ENCODE measurements around the gene TAS2R20.
A peak's percentile ranks its signal among the peaks of the same experiment; 100 is the strongest.

Gene TAS2R20

DNA sequence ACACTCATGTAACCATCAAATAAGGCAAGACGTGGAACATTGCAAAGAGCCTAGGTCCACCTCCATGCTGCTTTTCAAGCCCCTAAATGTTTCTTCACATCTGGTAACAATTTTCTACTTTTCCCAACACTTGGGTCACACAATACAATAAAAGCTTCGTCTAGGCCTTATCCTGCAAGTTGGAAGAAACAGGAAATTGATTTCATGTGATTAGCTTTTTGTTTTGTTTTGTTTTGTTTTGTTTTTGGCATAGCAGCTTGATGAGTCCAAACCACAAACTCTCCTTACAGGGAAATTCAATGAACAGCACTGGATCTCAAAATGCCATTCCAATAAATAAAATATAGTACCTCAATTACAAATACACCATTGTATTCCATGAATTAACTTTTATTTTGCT is 30.7 kb downstream of the TAS2R20 start:
- in situ Hi-C loops (cut with HindIII; ENCODE audit: low pct_ligation_motif_present, low pct_unique_long_range_greater_than_20kb, low sequenced_read_pairs): no loop called here
- DNase-seq: no peak

GRCh38 chr12:10966314-10966713 is 31.8 kb downstream of the TAS2R20 start:
- no peak for DNase-seq
- in situ Hi-C loops (cut with HindIII; ENCODE audit: low pct_ligation_motif_present, low pct_unique_long_range_greater_than_20kb, low sequenced_read_pairs): no loop called here

- no peak for DNase-seq
- in situ Hi-C loops (cut with HindIII; ENCODE audit: low pct_ligation_motif_present, low pct_unique_long_range_greater_than_20kb, low sequenced_read_pairs): no loop called here
Observed at GRCh38 chr12:10965476-10965875, 32.6 kb downstream of the TAS2R20 start.

DNA sequence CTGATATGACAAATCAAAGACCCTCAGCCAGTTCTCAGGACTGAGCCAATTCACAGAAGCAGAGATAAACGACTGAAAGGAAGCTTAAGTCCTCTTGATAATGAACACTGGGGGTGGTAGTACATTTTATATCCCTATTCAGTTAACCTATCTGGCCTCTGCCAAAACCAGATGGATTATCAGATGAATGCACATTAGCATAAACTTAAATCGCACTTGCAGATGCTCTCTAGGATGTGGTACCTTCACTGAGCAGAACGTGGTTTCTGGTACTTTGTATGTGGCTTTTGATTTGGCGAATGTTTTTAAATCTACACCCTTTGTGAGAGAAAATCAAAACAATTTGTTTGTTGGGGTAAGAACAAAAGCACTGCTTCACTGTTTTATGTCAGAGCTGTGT is 37.9 kb downstream of the TAS2R20 start:
- in situ Hi-C loops (cut with HindIII; ENCODE audit: low pct_ligation_motif_present, low pct_unique_long_range_greater_than_20kb, low sequenced_read_pairs): no loop called here
- DNase-seq: no peak

DNA sequence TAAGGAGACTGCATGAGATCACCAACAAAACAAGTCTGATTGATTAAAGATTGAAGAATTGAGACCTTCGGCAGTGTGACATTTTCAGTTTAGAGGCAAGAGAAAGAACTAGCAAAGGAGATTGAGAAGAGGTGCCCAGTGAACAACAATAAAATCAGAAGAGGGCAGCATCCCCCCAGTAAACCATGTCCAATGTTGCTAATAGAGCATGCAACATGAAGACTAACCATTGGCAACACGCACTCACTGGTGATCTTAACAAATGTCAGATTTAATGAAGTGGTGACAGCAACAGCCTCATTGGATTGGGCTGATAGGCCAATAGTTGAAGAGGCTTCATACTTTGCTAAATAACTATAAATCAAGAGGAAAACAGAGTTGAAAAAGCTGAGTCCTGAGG is 38.3 kb downstream of the TAS2R20 start:
- in situ Hi-C loops (cut with HindIII; ENCODE audit: low pct_ligation_motif_present, low pct_unique_long_range_greater_than_20kb, low sequenced_read_pairs): no loop called here
- DNase-seq: peak; percentile 13

DNA sequence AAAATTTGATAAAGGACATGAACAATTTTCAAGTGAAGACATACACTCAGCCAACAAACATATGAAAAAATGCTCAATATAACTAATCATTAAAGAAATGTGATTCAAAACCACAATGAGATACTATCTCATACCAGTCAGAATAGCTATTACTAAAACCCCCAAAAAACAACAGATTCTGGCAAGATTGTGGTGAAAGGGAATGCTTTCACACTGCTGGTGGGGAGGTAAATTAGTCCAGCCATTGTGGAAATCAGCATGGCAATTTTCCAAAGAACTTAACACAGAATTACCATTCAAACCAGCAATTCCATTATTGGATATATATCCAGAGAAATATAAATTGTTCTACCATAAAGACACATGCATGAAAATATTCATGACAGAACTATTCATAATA is 40.4 kb downstream of the TAS2R20 start:
- DNase-seq: no peak
- in situ Hi-C loops (cut with HindIII; ENCODE audit: low pct_ligation_motif_present, low pct_unique_long_range_greater_than_20kb, low sequenced_read_pairs): no loop called here

GRCh38 chr12:10956085-10956484 is 42.0 kb downstream of the TAS2R20 start:
- in situ Hi-C loops (cut with HindIII; ENCODE audit: low pct_ligation_motif_present, low pct_unique_long_range_greater_than_20kb, low sequenced_read_pairs): no loop called here
- no peak for DNase-seq

- DNase-seq: no peak
- in situ Hi-C loops (cut with HindIII; ENCODE audit: low pct_ligation_motif_present, low pct_unique_long_range_greater_than_20kb, low sequenced_read_pairs): no loop called here
Observed at GRCh38 chr12:10952645-10953044, 45.5 kb downstream of the TAS2R20 start.

Measured in ACHN (cell line).